H1 (cell line): Measurements from ENCODE around the gene LAMA3. TPM values are rescaled to one million over a fixed set of nuclear protein-coding genes. Genes with fewer than 3 reads are reported as not detected.

Source experiments
- CTCF ChIA-PET: fragments of 300-600 bp; sonication (Branson Sonifier 250); formaldehyde crosslinking; loops from one replicate; lab custom pipeline; 2021; ENCODE audit not compliant: partially characterized antibody; lab: Charles Lee
- POLR2A ChIA-PET: fragments of 300-600 bp; sonication (Branson Sonifier 250); formaldehyde crosslinking; loops from one replicate; lab custom pipeline; 2021; ENCODE audit warnings: inconsistent platforms; ENCODE audit not compliant: partially characterized antibody; lab: Charles Lee
- DNase-seq, 2 experiments: peaks; one replicate each; pipeline versions ENCODE4 v3.0.0 to v3.0.0-alpha.2; 2010 to 2022; ENCODE audit warnings: low spot score in 2 of 2, low read depth in 1 of 2, mixed read lengths in 1 of 2
- FAIRE-seq: peaks from 2 replicates; lab custom pipeline; 2011; peaks lifted over from hg19 to GRCh38; lab: Jason Lieb, UNC
- H2AFZ ChIP-seq: 2 replicates; pipeline ENCODE4 v1.8.1; 2012; ENCODE audit warnings: low read length, inconsistent platforms
- H2AK5ac ChIP-seq: 2 replicates; pipeline ENCODE4 v1.6.1; 2013; ENCODE audit warnings: low read depth, low read length
- H2BK120ac ChIP-seq: replicated peaks from 2 replicates; pipeline ENCODE3; 2013; ENCODE audit warnings: low read depth, low read length, inconsistent platforms
- H2BK12ac ChIP-seq: 2 replicates; pipeline ENCODE4 v1.6.1; 2013; ENCODE audit warnings: low read depth, low read length
- H2BK15ac ChIP-seq: 2 replicates; pipeline ENCODE4 v1.6.1; 2013; ENCODE audit warnings: low read length
- H2BK20ac ChIP-seq: 2 replicates; pipeline ENCODE4 v1.6.1; 2013; ENCODE audit warnings: low read length
- H2BK5ac ChIP-seq: 2 replicates; pipeline ENCODE4 v1.6.1; 2013; ENCODE audit warnings: low read depth, low read length
- H3K14ac ChIP-seq: 2 replicates; pipeline ENCODE4 v1.6.1; 2013; ENCODE audit warnings: inconsistent platforms; ENCODE audit not compliant: insufficient read length
- H3K18ac ChIP-seq: 2 replicates; pipeline ENCODE4 v1.6.1; 2013; ENCODE audit warnings: low read length; ENCODE audit errors: extremely low read depth
- H3K23ac ChIP-seq: 2 replicates; pipeline ENCODE4 v1.6.1; 2013; ENCODE audit warnings: inconsistent platforms; ENCODE audit not compliant: insufficient read length
- H3K23me2 ChIP-seq: 2 replicates; pipeline ENCODE4 v1.6.1; 2013; ENCODE audit warnings: low read depth, low read length
- H3K27ac ChIP-seq: 2 replicates; pipeline ENCODE4 v1.6.1; 2011; ENCODE audit warnings: low read depth, low read length, inconsistent platforms
- H3K27me3 ChIP-seq, 4 experiments: replicated peaks in 1 of 4; 1 replicate in 1 of 4; 2 replicates in 3 of 4; pipeline versions ENCODE4 v1.6.1 to v1.8.1; 2011 to 2013; ENCODE audit warnings: low read length in 3 of 4, mild to moderate bottlenecking in 3 of 4, inconsistent platforms in 2 of 4, mixed read lengths in 2 of 4, moderate library complexity in 1 of 4; ENCODE audit not compliant: control insufficient read depth in 3 of 4, insufficient read depth in 3 of 4; ENCODE audit errors: extremely low read depth in 1 of 4
- H3K36me3 ChIP-seq, 4 experiments: 2 replicates each; pipeline versions ENCODE4 v1.6.1 to v1.8.1; 2011 to 2013; ENCODE audit warnings: mild to moderate bottlenecking in 4 of 4, low read length in 3 of 4, moderate library complexity in 2 of 4, control low read depth in 1 of 4, inconsistent platforms in 1 of 4; ENCODE audit not compliant: insufficient read depth in 4 of 4, control insufficient read depth in 2 of 4
- H3K4ac ChIP-seq: replicated peaks from 2 replicates; pipeline ENCODE3; 2013; ENCODE audit warnings: low read length, low read depth, mixed read lengths, inconsistent platforms; ENCODE audit not compliant: insufficient read length
- H3K4me1 ChIP-seq, 4 experiments: replicated peaks in 1 of 4; 1 replicate in 1 of 4; 2 replicates in 3 of 4; pipeline versions ENCODE4 v1.6.1 to v1.8.1; 2011 to 2013; ENCODE audit warnings: low read length in 3 of 4, inconsistent platforms in 2 of 4, mixed read lengths in 1 of 4; ENCODE audit not compliant: insufficient read depth in 4 of 4, control insufficient read depth in 3 of 4
- H3K4me2 ChIP-seq, 2 experiments: 2 replicates each; pipeline versions ENCODE4 v1.6.1 to v1.8.1; 2011 to 2013; ENCODE audit warnings: low read depth in 2 of 2, low read length in 2 of 2, control low read depth in 1 of 2, inconsistent platforms in 1 of 2, mild to moderate bottlenecking in 1 of 2; ENCODE audit not compliant: insufficient read depth in 1 of 2
- H3K4me3 ChIP-seq, 4 experiments: fragments of 200-600, 300-600 bp in 1 of 4; sonication (generic), shearing (Covaris generic), sonication (Bioruptor Twin) in 1 of 4; 2 replicates each; pipeline versions ENCODE4 v1.5.1 to v1.8.1; 2011 to 2016; ENCODE audit warnings: low read length in 4 of 4, low read depth in 3 of 4, control low read depth in 2 of 4, inconsistent platforms in 2 of 4, mild to moderate bottlenecking in 2 of 4, mixed read lengths in 1 of 4, moderate library complexity in 1 of 4; ENCODE audit not compliant: insufficient read depth in 2 of 4; ENCODE audit errors: extremely low read depth in 1 of 4
- H3K56ac ChIP-seq: replicated peaks from 2 replicates; pipeline ENCODE3; 2013; ENCODE audit warnings: low read depth, mild to moderate bottlenecking, mixed read lengths, low read length, inconsistent platforms; ENCODE audit not compliant: insufficient read length
- H3K79me1 ChIP-seq: 2 replicates; pipeline ENCODE4 v1.6.1; 2013; ENCODE audit warnings: low read depth, low read length, control low read depth
- H3K79me2 ChIP-seq, 2 experiments: 2 replicates each; pipeline versions ENCODE4 v1.6.1 to v1.8.1; 2012 to 2013; ENCODE audit warnings: low read length in 2 of 2, mild to moderate bottlenecking in 2 of 2, inconsistent platforms in 1 of 2; ENCODE audit not compliant: insufficient read depth in 2 of 2, control insufficient read depth in 1 of 2
- H3K9ac ChIP-seq, 4 experiments: replicated peaks in 1 of 4; 1 replicate in 1 of 4; 2 replicates in 3 of 4; pipeline versions ENCODE4 v1.6.1 to v1.8.1; 2011 to 2013; ENCODE audit warnings: low read depth in 3 of 4, low read length in 3 of 4, control low read depth in 2 of 4, mild to moderate bottlenecking in 2 of 4, moderate library complexity in 2 of 4, inconsistent platforms in 1 of 4; ENCODE audit errors: extremely low read depth in 1 of 4
- H3K9me3 ChIP-seq, 2 experiments: 2 replicates each; pipeline versions ENCODE4 v1.6.1 to v1.8.1; 2012 to 2013; ENCODE audit warnings: mild to moderate bottlenecking in 2 of 2, moderate library complexity in 2 of 2, control low read depth in 1 of 2, inconsistent platforms in 1 of 2, low read depth in 1 of 2, low read length in 1 of 2, mixed read lengths in 1 of 2; ENCODE audit not compliant: insufficient read depth in 2 of 2
- H4K20me1 ChIP-seq, 2 experiments: replicated peaks in 1 of 2; 2 replicates each; pipeline versions ENCODE3 to v1.8.1; 2011 to 2013; ENCODE audit warnings: inconsistent platforms in 2 of 2, low read length in 2 of 2, mild to moderate bottlenecking in 1 of 2; ENCODE audit not compliant: insufficient read depth in 2 of 2, control insufficient read depth in 1 of 2
- H4K5ac ChIP-seq: 2 replicates; pipeline ENCODE4 v1.6.1; 2013; ENCODE audit warnings: low read length, low read depth, mixed read lengths, inconsistent platforms; ENCODE audit not compliant: insufficient read length
- H4K8ac ChIP-seq: 2 replicates; pipeline ENCODE4 v1.8.0; 2013; ENCODE audit warnings: mild to moderate bottlenecking, moderate library complexity, low read length, inconsistent platforms; ENCODE audit not compliant: insufficient read depth; ENCODE audit errors: extremely low read depth
- H4K91ac ChIP-seq: replicated peaks from 2 replicates; pipeline ENCODE3; 2013; ENCODE audit warnings: low read length, mixed read lengths, inconsistent platforms; ENCODE audit not compliant: insufficient read length
- BRCA1 ChIP-seq: IDR thresholded peaks from 2 replicates; pipeline ENCODE4 v1.6.1; 2012; ENCODE audit warnings: low read depth, low read length, improper control_type of control experiment
- CBX5 ChIP-seq: fragments of 300-800, 300-1000 bp; sonication (generic); IDR thresholded peaks from 2 replicates; pipeline ENCODE4 v1.7.1; 2016; ENCODE audit warnings: antibody characterized with exemption, low read length, low read depth
- CHD1 ChIP-seq: IDR thresholded peaks from 2 replicates; pipeline ENCODE4 v1.6.1; 2012; ENCODE audit warnings: low read depth, low read length, improper control_type of control experiment
- JUND ChIP-seq: IDR thresholded peaks from 2 replicates; pipeline ENCODE4 v1.6.1; 2011; ENCODE audit warnings: mild to moderate bottlenecking, improper control_type of control experiment, low read length
- KDM5A ChIP-seq: fragments of 200-600 bp; IDR thresholded peaks from 2 replicates; pipeline ENCODE4 v1.7.1; 2012; ENCODE audit warnings: mild to moderate bottlenecking, low read length, inconsistent platforms, mixed read lengths
- ZNF274 ChIP-seq: IDR thresholded peaks from 2 replicates; pipeline ENCODE4 v1.7.0; 2012; ENCODE audit warnings: low read length, borderline replicate concordance; ENCODE audit errors: extremely low read depth
- WGBS, 2 experiments: shearing (Covaris generic) in 1 of 2; methylation state at CpG; one replicate each; pipeline versions ENCODE4 v1.1.6 to v1.1.7; 2013 to 2015; ENCODE audit warnings: low lambda C conversion rate in 2 of 2, mixed read lengths in 2 of 2, inconsistent platforms in 1 of 2, low coverage in 1 of 2, missing lambda C conversion rate in 1 of 2; ENCODE audit not compliant: insufficient replicate concordance in 2 of 2, insufficient coverage in 1 of 2, insufficient read length in 1 of 2; ENCODE audit errors: extremely low coverage in 1 of 2, missing lambda C conversion rate in 1 of 2; 5-methylcytosine and 5-hydroxymethylcytosine counted together
- polyA plus RNA-seq, 7 experiments: library from polyadenylated mRNA; depleted of rRNA in 3 of 7; stranded (reverse) in 5 of 7; unstranded in 2 of 7; fragments of >200 nt in 5 of 7; fragments of 200-250 nt in 2 of 7; gene quantifications; 1 replicate in 5 of 7; 2 replicates in 1 of 7; 4 replicates in 1 of 7; pipeline versions ENCODE4 v1.2.1 to v1.2.3, GENCODE V29; 2011 to 2013; ENCODE audit warnings: missing spikeins in 2 of 7, mixed read lengths in 2 of 7
- total RNA-seq: library from RNA; stranded (reverse); fragmentation: NEBNext Ultra II Directional; extraction: Animal tissue kit (Norgen Biotek cat#: 25700); gene quantifications from 2 replicates; pipeline ENCODE4 v1.2.1, GENCODE V29; 2021

Gene LAMA3
- total and polyA plus RNA-seq, 2 of the 8 experiments (the other 6 are each of a cell fraction or from before 2014, with no cell fraction given): 0.76 to 5.0 TPM

- Histone ChIP-seq H3K18ac (no peak overlapping the region), H4K5ac (no peak overlapping the region), H4K8ac (no peak overlapping the region), H2AK5ac (no peak overlapping the region), H2AFZ (no peak overlapping the region), H2BK5ac (no peak overlapping the region), H3K4ac (no peak overlapping the region), H3K23ac (no peak overlapping the region), H4K91ac (no peak overlapping the region), H2BK20ac (no peak overlapping the region), H3K79me1 (no peaks in the 10 kb centered on the region), H3K56ac (no peak overlapping the region), H2BK15ac (no peak overlapping the region), H3K4me2 (no peak overlapping the region), H3K36me3 (no peaks in the 10 kb centered on the region), H3K9ac (no peak overlapping the region), H3K27ac (no peak overlapping the region), H2BK120ac (no peak overlapping the region), H2BK12ac (no peak overlapping the region), H3K79me2 (no peaks in the 10 kb centered on the region), H3K27me3 (no peaks in the 10 kb centered on the region), H4K20me1 (no peaks in the 10 kb centered on the region), H3K23me2 (no peaks in the 10 kb centered on the region), H3K4me1 (peaks cover 0 to 3% (median 0%) of the 10 kb centered on the region in 4 experiments; a peak in 1 of 7 replicates), H3K4me3 (no peak overlapping the region), H3K9me3 (no peaks in the 10 kb centered on the region), H3K14ac (no peak overlapping the region)
- FAIRE-seq (no peak), DNase-seq (no peak)
- WGBS, 2 experiments: 73% methylated on average over 2 of the region's 2 CpGs; no CpG with 5 or more reads in 1 of the 2 experiments
- ChIA-PET POLR2A (no interaction called here), CTCF (no interaction called here)
- TF ChIP-seq ZNF274: no peak
- no peak for TF ChIP-seq JUND
- no peak for TF ChIP-seq CBX5
- no peak for TF ChIP-seq BRCA1
- TF ChIP-seq KDM5A: no peak
- no peak for TF ChIP-seq CHD1
These were observed 303.7 kb downstream of the LAMA3 start for GRCh38 chr18:23992941-23993280.
